Measurements from ENCODE around the gene TMEM184A. TPM values are rescaled to one million over a fixed set of nuclear protein-coding genes. Genes with fewer than 3 reads are reported as not detected.

The TMEM184A gene
- total RNA-seq, 1 donor: not detected

DNA sequence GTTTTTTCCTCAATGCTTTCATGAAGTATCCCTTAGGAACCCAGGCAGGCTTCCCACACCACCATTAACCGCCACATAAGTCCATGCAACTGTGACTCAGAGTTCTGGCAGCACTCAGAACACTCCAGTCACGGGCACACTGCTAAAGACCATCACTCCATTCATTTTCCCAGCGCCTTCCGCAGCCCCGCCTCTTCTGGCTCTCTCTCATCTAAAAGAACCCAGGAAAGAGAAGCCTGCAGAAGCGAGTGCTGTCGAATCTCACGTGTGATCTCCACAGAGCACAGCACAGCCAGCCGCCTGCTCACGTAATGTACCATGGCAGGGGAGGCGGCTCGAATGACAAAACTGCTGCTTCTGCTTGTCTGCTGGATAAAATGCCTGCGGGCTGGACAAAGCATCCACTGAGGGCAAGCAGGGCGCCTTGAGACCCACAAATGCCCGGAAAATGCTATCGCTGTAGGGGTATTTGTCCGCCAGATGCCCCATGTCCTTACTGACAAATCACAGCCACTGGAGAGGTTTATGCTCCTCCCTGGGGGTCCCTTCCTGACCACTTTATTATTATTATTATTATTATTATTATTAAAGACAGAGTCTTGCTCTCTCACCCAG lies 12.0 kb upstream of the TMEM184A start:
- DNase-seq (ENCODE audit: low read depth): peak; percentile 42
- TF ChIP-seq, protein P1, sequence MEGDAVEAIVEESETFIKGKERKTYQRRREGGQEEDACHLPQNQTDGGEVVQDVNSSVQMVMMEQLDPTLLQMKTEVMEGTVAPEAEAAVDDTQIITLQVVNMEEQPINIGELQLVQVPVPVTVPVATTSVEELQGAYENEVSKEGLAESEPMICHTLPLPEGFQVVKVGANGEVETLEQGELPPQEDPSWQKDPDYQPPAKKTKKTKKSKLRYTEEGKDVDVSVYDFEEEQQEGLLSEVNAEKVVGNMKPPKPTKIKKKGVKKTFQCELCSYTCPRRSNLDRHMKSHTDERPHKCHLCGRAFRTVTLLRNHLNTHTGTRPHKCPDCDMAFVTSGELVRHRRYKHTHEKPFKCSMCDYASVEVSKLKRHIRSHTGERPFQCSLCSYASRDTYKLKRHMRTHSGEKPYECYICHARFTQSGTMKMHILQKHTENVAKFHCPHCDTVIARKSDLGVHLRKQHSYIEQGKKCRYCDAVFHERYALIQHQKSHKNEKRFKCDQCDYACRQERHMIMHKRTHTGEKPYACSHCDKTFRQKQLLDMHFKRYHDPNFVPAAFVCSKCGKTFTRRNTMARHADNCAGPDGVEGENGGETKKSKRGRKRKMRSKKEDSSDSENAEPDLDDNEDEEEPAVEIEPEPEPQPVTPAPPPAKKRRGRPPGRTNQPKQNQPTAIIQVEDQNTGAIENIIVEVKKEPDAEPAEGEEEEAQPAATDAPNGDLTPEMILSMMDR (IDR thresholded peaks at IDR 0.05; ENCODE audit: insufficient read depth, low read length): no peak
- no peak overlapping the region for H3K4me3 ChIP-seq (ENCODE audit: low read depth, low read length)

DNA sequence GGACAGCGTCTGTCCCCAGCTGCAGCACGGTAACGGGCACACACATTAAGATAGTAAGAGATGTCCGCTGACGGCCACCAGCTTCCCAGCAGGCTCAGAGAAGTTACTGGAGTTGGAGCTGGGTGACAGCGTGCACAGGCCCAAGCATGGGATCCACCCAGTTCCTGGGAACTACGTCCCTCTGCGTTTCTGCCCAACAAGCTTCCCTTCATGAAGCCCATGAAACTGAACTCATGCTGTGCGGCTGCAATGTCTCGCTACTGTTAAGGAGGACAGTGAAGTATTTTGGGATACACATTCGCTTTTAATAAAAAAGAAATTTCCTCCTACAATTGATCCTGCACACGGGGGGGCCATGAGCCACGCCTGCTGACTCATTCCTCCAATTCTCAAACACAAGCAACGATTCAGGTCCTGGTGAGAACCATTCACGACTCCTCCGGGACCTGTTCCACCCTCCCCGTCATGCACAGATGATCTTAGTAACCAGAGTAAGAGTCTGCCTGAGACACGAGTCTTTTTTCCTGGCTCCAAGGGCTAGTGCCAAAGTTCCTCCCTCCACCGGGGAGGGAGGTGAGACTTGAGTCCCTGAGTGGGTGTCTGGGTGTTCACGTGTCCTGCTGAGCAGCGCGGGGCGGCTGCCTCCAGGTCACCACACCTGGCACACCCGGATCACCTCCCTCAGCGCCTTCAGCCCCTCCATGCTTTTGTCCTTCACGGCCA lies 11.2 kb upstream of the TMEM184A start:
- DNase-seq (ENCODE audit: low read depth): peak; percentile 62
- TF ChIP-seq, protein P1 (IDR thresholded peaks at IDR 0.05; ENCODE audit: insufficient read depth, low read length): no peak
- no peak overlapping the region for H3K4me3 ChIP-seq (ENCODE audit: low read depth, low read length)

DNA sequence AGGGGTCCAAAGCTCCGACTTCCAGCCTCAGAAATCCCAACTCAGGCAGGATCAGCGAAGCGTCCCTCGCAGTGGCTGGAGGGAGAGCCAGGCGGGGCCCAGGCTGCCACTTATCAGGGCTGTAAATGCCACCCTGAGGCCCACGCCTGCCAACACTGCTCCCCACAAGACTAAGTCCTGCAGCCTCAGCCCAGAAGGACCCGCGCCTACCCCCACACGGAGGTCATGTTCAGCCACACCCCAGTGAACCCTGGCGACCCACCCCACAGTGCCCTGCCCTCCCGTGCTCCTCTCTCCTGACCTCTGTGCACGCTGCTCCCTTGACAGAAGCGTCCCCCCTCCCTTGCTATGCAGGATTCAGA lies 10.7 kb upstream of the TMEM184A start:
- TF ChIP-seq, protein P1 (IDR thresholded peaks at IDR 0.05; ENCODE audit: insufficient read depth, low read length): no peak
- no peak overlapping the region for H3K4me3 ChIP-seq (ENCODE audit: low read depth, low read length)
- no peak for DNase-seq (ENCODE audit: low read depth)

DNA sequence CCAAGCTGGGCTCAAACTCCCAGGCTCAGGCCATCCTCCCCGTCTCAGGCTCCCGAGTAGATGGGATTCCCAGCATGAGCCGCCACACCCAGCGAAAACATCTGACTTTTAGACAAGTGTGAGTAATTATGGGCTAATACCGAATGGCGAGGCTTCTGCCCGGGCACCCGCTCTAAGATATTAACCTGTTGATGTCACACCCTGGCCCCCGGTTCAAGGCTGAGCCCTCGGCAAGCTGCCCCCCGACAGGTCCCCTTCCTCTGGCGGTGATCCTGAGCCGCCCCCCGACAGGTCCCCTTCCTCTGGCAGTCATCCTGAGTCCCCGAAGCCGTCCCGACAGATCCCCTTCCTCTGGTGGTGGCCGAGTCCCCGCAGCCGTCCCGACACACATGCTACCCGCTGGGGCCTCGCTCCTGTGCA lies 8.6 kb upstream of the TMEM184A start:
- H3K4me3 ChIP-seq (ENCODE audit: low read depth, low read length): no peak overlapping the region
- DNase-seq (ENCODE audit: low read depth): peak; percentile 60
- TF ChIP-seq, protein P1 (IDR thresholded peaks at IDR 0.05; ENCODE audit: insufficient read depth, low read length): no peak

DNA sequence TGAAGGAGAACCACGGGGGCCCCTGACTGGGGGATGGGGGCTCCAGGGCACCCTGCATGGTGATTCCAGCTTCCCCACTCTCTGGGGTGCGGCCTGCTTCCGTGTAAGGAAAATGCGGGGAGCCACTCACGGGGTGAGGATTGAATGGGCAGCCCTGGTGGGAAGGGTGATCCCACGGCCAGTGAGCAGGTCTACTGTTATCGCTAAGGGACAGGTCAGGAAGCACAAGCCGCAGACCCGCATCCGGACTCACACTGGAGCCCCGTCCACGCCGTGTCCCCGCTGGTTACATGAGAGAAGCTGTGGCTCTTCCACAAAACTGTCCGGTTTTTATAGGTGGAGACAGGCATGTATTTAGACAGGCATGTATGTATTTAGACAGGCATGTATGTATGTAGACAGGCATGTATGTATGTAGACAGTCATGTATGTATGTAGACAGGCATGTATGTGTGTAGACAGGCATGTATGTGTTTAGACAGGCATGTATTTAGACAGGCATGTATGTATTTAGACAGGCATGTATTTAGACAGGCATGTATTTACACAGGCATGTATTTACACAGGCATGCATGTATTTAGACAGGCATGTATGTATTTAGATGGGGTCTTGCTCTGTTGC lies 8.1 kb upstream of the TMEM184A start:
- no peak overlapping the region for H3K4me3 ChIP-seq (ENCODE audit: low read depth, low read length)
- no peak for DNase-seq (ENCODE audit: low read depth)
- TF ChIP-seq, protein P1 (IDR thresholded peaks at IDR 0.05; ENCODE audit: insufficient read depth, low read length): no peak

DNA sequence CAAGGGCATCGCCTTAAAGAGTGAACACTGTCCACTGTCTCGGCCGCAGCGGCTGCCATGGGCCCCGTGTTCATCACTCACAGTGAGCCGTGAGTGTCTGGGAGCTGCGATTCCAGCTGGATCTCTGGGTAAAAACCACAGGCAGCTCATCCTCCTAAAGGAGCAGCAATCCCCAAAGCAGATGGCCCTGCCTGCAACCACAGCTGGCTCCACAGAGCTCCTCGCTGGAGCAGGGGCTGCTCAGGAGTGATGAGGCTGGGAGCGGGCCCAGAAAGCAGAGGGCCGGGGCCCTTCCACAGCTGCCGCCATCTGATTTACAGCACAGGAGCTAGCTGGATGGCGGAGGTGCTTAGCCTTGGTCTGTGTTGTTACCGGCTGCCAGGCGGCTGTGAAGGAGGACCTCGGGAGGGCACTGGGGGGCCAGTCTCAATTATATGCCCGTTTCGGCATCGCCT lies 6.6 kb upstream of the TMEM184A start:
- TF ChIP-seq, protein P1 (IDR thresholded peaks at IDR 0.05; ENCODE audit: insufficient read depth, low read length): no peak
- no peak for DNase-seq (ENCODE audit: low read depth)
- no peak overlapping the region for H3K4me3 ChIP-seq (ENCODE audit: low read depth, low read length)
